ENCODE measurements around the gene PNPLA7. TPM values are rescaled to one million over a fixed set of nuclear protein-coding genes. Genes with fewer than 3 reads are reported as not detected.

The PNPLA7 gene
- total and polyA plus RNA-seq, 2 of the 4 experiments (the other 2 are of a cell fraction): under 0.01 to 0.89 TPM

DNA sequence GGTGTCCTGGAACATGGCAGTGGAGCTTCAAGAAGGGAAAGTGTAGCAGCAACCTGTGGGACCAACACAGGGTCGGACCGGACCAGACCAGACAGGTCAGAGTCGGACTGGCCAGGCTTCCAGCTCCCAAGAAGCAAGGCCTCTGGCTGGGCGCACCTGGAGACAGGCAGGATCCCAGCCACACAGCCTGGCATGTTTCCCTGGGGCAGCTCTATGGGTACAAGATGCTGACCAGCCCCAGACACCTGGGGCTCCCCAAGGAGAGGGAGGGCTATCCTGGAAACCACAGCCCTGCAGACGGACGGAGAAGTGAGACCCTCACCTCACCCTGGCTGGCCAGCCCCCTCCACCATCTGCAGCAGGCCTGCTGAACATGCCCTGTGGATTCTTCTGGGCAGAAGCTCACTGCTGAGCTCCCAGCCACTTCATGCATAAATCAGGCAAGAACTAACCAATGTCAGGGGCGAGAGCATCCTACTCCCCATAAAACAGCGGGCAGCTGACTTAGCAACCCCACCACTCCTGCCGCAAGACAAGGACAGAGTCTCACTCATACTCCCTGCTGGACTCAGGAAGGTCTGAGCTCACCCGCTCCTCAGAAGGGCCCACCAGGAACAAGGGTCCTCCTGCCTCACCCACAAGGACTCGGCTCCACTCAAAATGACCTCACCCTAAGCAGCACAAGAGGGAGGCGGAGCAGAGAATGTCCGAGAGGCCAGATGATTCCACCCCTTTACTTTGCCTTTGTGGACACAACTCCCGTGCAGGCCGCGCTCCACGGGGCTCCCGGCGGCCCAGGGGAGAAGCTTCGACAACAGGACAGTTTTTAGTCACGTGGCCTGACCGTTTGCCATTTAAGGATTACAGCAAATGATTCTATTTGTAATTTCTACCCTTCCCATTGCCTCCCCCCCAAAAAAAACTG lies 31.4 kb upstream of the PNPLA7 start:
- no peak overlapping the region for H3K23ac ChIP-seq (ENCODE audit: low read depth, low read length)
- no peak overlapping the region for H2BK5ac ChIP-seq (ENCODE audit: low read depth, low read length, poor library complexity, severe bottlenecking)
- H4K91ac ChIP-seq (ENCODE audit: insufficient read depth, low read depth, low read length): no peak overlapping the region
- ChIA-PET CTCF (no interaction called here), POLR2A (ENCODE audit: unreplicated experiment) (no interaction called here)
- intact Hi-C loops (cut with micrococcal nuclease) (no loop called here), dilution Hi-C loops (cut with HindIII; ENCODE audit: low sequenced_read_pairs, unreplicated experiment) (no loop called here), in situ Hi-C loops (cut with MboI; ENCODE audit: low sequenced_read_pairs) (no loop called here)
- no peak overlapping the region for H4K5ac ChIP-seq (ENCODE audit: low read depth, low read length)
- no peak overlapping the region for H3K4me3 ChIP-seq (ENCODE audit: insufficient read depth, low read depth, low read length)
- H2AFZ ChIP-seq (replicated peaks; ENCODE audit: low read length, poor library complexity): no peak overlapping the region
- DNase-seq: no peak
- no peak overlapping the region for H2BK15ac ChIP-seq (ENCODE audit: low read depth, low read length)
- H2AK5ac ChIP-seq (ENCODE audit: low read depth, low read length): no peak overlapping the region
- no peak overlapping the region for H3K56ac ChIP-seq (ENCODE audit: extremely low read depth, insufficient read depth, low read length)
- ATAC-seq (ENCODE audit: low read depth): no peak
- H3K79me1 ChIP-seq (ENCODE audit: low read depth in 1 of 2, low read length in 2 of 2): peaks cover 11 to 38% of the 10 kb centered on the region in 2 experiments; a peak in 2 of 4 replicates
- H2BK20ac ChIP-seq (ENCODE audit: low read depth, low read length): no peak overlapping the region
- H3K27ac ChIP-seq (ENCODE audit: insufficient read depth, low read length): no peak overlapping the region
- BruUV-seq (replicated peaks): no TSS peak
- 96% methylated on average over 5 of the region's 22 CpGs; no CpG with 5 or more reads in 1 of the 2 experiments for WGBS, 2 experiments (ENCODE audit: extremely low coverage in 2 of 2, insufficient read length in 1 of 2)
- H3K9me1 ChIP-seq (ENCODE audit: insufficient read depth, low read length): peaks cover 11% of the 10 kb centered on the region; the same call in 1 of the 2 replicates
- no peaks in the 10 kb centered on the region for H3K27me3 ChIP-seq (ENCODE audit: control insufficient read depth, insufficient read depth, low read length)
- no peak overlapping the region for H2AK9ac ChIP-seq (replicated peaks; ENCODE audit: low read depth, low read length, poor library complexity)
- H3K4ac ChIP-seq (ENCODE audit: low read depth, low read length): no peak overlapping the region
- no peaks in the 10 kb centered on the region for H3K9me3 ChIP-seq (ENCODE audit: control insufficient read depth, insufficient read depth, low read length)
- H4K8ac ChIP-seq (ENCODE audit: low read depth in 2 of 2, low read length in 2 of 2): no peak overlapping the region
- no peak overlapping the region for H3K18ac ChIP-seq (ENCODE audit: low read depth, low read length)
- H3K9ac ChIP-seq (ENCODE audit: low read depth, low read length): no peak overlapping the region
- H3K4me2 ChIP-seq (ENCODE audit: low read depth, low read length): no peak overlapping the region
- peaks cover 14% of the 10 kb centered on the region for H4K20me1 ChIP-seq (ENCODE audit: insufficient read depth, low read length)
- peaks cover 6% of the 10 kb centered on the region for H3K4me1 ChIP-seq (ENCODE audit: control insufficient read depth, insufficient read depth, low read length)
- no peak overlapping the region for H3K14ac ChIP-seq (replicated peaks; ENCODE audit: low read depth, low read length)
- no peak overlapping the region for H2BK120ac ChIP-seq (ENCODE audit: low read depth, low read length)
- H3K36me3 ChIP-seq (ENCODE audit: control insufficient read depth, insufficient read depth, low read length): peaks cover 28% of the 10 kb centered on the region
- TF ChIP-seq, protein P1, sequence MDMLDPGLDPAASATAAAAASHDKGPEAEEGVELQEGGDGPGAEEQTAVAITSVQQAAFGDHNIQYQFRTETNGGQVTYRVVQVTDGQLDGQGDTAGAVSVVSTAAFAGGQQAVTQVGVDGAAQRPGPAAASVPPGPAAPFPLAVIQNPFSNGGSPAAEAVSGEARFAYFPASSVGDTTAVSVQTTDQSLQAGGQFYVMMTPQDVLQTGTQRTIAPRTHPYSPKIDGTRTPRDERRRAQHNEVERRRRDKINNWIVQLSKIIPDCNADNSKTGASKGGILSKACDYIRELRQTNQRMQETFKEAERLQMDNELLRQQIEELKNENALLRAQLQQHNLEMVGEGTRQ (IDR thresholded peaks at IDR 0.05; ENCODE audit: low read depth, low read length): no peak
- TF ChIP-seq RFX5 (IDR thresholded peaks at IDR 0.05; ENCODE audit: low read depth, low read length) (no peak), POLR2A (IDR thresholded peaks at IDR 0.05; ENCODE audit: low read depth, low read length) (no peak), RCOR1 (IDR thresholded peaks at IDR 0.05; ENCODE audit: insufficient replicate concordance, low read length) (no peak), MXI1 (IDR thresholded peaks at IDR 0.05; ENCODE audit: borderline replicate concordance, low read depth, low read length) (no peak), BHLHE40 (IDR thresholded peaks at IDR 0.05; ENCODE audit: low read depth, low read length) (no peak), MAZ (IDR thresholded peaks at IDR 0.05; ENCODE audit: borderline replicate concordance, low read depth, low read length) (no peak), FOS (IDR thresholded peaks at IDR 0.05; ENCODE audit: low read depth, low read length) (no peak), CHD1 (IDR thresholded peaks at IDR 0.05; ENCODE audit: low read depth, low read length) (no peak), MAFK (IDR thresholded peaks at IDR 0.05; ENCODE audit: low read depth, low read length) (no peak), SMC3 (IDR thresholded peaks at IDR 0.05; ENCODE audit: low read depth, low read length) (no peak), NFE2L2 (IDR thresholded peaks at IDR 0.05; ENCODE audit: low read depth, low read length) (no peak), CEBPB (IDR thresholded peaks at IDR 0.05; ENCODE audit: low read depth, low read length) (no peak)
- TF ChIP-seq, protein P2, sequence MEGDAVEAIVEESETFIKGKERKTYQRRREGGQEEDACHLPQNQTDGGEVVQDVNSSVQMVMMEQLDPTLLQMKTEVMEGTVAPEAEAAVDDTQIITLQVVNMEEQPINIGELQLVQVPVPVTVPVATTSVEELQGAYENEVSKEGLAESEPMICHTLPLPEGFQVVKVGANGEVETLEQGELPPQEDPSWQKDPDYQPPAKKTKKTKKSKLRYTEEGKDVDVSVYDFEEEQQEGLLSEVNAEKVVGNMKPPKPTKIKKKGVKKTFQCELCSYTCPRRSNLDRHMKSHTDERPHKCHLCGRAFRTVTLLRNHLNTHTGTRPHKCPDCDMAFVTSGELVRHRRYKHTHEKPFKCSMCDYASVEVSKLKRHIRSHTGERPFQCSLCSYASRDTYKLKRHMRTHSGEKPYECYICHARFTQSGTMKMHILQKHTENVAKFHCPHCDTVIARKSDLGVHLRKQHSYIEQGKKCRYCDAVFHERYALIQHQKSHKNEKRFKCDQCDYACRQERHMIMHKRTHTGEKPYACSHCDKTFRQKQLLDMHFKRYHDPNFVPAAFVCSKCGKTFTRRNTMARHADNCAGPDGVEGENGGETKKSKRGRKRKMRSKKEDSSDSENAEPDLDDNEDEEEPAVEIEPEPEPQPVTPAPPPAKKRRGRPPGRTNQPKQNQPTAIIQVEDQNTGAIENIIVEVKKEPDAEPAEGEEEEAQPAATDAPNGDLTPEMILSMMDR (conservative IDR thresholded peaks at IDR 0.05; ENCODE audit: low read depth, low read length): no peak
- TF ChIP-seq, protein P3, sequence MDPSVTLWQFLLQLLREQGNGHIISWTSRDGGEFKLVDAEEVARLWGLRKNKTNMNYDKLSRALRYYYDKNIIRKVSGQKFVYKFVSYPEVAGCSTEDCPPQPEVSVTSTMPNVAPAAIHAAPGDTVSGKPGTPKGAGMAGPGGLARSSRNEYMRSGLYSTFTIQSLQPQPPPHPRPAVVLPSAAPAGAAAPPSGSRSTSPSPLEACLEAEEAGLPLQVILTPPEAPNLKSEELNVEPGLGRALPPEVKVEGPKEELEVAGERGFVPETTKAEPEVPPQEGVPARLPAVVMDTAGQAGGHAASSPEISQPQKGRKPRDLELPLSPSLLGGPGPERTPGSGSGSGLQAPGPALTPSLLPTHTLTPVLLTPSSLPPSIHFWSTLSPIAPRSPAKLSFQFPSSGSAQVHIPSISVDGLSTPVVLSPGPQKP (IDR thresholded peaks at IDR 0.05; ENCODE audit: borderline replicate concordance, low read depth, low read length): no peak

Data from IMR-90 (cell line).